HG03108 (cell line): ENCODE data around the gene AVPR1B.

Source experiments
- ATAC-seq: cut with Tn5 transposase; IDR thresholded peaks from one replicate; pipeline ENCODE4 v1.9.1; 2021; ENCODE audit warnings: moderate library complexity; ENCODE audit not compliant: unreplicated experiment

AVPR1B gene

GRCh38 chr1:206112600-206113301 is 4.4 kb downstream of the AVPR1B start:
- ATAC-seq = no peak

- no peak for ATAC-seq
Observed at GRCh38 chr1:206111271-206111927, 5.8 kb downstream of the AVPR1B start.

GRCh38 chr1:206110820-206111219 is 6.4 kb downstream of the AVPR1B start:
- ATAC-seq = no peak

GRCh38 chr1:206110161-206110560 is 7.0 kb downstream of the AVPR1B start:
- ATAC-seq = no peak

GRCh38 chr1:206109718-206110117 is 7.5 kb downstream of the AVPR1B start:
- ATAC-seq = no peak

GRCh38 chr1:206108635-206109034 is 8.6 kb downstream of the AVPR1B start:
- ATAC-seq = no peak

- ATAC-seq = no peak
Observed at GRCh38 chr1:206107168-206107544, 10.0 kb downstream of the AVPR1B start.

- no peak for ATAC-seq
Observed at GRCh38 chr1:206106328-206107167, 10.6 kb downstream of the AVPR1B start.

- ATAC-seq = no peak
Observed at GRCh38 chr1:206105464-206105995, 11.7 kb downstream of the AVPR1B start.

GRCh38 chr1:206103979-206104378 is 13.2 kb downstream of the AVPR1B start:
- no peak for ATAC-seq

- ATAC-seq = no peak
Observed at GRCh38 chr1:206102292-206102936, 14.8 kb downstream of the AVPR1B start.

GRCh38 chr1:206101351-206102045 is 15.7 kb downstream of the AVPR1B start:
- ATAC-seq = no peak

- no peak for ATAC-seq
Observed at GRCh38 chr1:206100226-206100815, 16.9 kb downstream of the AVPR1B start.

- ATAC-seq = no peak
Observed at GRCh38 chr1:206098242-206098919, 18.8 kb downstream of the AVPR1B start.

- ATAC-seq = no peak
Observed at GRCh38 chr1:206097381-206097780, 19.8 kb downstream of the AVPR1B start.

- ATAC-seq = no peak
Observed at GRCh38 chr1:206094024-206094423, 23.2 kb downstream of the AVPR1B start.

- ATAC-seq = no peak
Observed at GRCh38 chr1:206089341-206089740, 27.8 kb downstream of the AVPR1B start.

- no peak for ATAC-seq
Observed at GRCh38 chr1:206087091-206087490, 30.1 kb downstream of the AVPR1B start.

- ATAC-seq = no peak
Observed at GRCh38 chr1:206083750-206084149, 33.4 kb downstream of the AVPR1B start.
